Forelimb muscle (tissue), 1 donor: Measurements from ENCODE around the gene ARHGAP29. TPM values are rescaled to one million over a fixed set of nuclear protein-coding genes. Genes with fewer than 3 reads are reported as not detected.
"Not testable (repeated sequence)": the region's sequence is repeated elsewhere in the genome, so short reads cannot be mapped to it uniquely, and the experiment has no call there.

Experiments
- DNase-seq: peaks from one replicate; pipeline ENCODE4 v3.0.0-alpha.2; 2013; ENCODE audit warnings: low read depth
- polyA plus RNA-seq: library from polyadenylated mRNA; unstranded; fragments of 120-200 nt; gene quantifications from one replicate; pipeline ENCODE4 v1.2.1, GENCODE V29; 2013; ENCODE audit not compliant: insufficient read length

Gene ARHGAP29
- polyA plus RNA-seq, 1 donor = 36.2 TPM

- no peak for DNase-seq
Observed at GRCh38 chr1:94180650-94181049, 56.7 kb downstream of the ARHGAP29 start.

DNA sequence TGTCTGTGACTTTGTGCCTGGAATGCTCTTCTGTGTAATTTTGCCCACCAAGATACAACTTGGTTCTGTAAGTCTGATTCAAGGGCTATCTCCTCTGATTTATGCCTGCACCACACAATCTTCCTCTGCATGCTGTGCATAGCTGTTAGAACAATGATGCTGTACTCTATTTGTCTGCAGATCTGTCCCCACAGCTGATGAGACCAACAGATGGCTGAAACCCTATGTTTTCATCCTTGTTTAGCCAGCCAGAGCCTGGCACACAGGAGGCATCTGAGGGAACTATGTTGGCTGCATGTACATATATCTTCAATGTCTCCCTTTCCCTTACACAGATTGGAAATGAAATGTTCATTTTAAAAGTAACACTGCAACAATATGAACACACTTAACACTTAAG, 58.5 kb downstream of the ARHGAP29 start:
- no peak for DNase-seq

- DNase-seq = no peak
Observed at GRCh38 chr1:94169126-94169525, 68.3 kb downstream of the ARHGAP29 start.

DNA sequence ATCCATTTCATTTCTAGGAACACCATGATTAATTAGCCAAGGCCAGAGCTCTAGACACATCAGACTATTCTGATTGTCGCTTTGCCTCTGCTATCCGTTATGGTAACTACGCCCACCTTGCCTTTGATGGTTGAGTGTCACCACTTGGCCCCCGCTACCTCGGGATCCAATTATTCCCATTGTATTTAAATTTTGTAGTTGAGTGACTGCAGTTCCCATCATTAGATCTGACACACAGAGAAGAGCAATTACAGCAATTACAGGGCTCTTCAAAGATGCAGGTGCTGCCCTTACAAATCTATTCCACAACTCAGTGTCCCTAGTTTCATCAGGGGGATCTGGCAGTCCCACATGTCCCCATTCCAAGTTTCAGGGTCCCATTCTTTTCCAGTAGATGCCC, 71.5 kb downstream of the ARHGAP29 start:
- no peak for DNase-seq

- DNase-seq = not testable (repeated sequence)
Observed at GRCh38 chr1:94164885-94165284, 72.5 kb downstream of the ARHGAP29 start.

DNA sequence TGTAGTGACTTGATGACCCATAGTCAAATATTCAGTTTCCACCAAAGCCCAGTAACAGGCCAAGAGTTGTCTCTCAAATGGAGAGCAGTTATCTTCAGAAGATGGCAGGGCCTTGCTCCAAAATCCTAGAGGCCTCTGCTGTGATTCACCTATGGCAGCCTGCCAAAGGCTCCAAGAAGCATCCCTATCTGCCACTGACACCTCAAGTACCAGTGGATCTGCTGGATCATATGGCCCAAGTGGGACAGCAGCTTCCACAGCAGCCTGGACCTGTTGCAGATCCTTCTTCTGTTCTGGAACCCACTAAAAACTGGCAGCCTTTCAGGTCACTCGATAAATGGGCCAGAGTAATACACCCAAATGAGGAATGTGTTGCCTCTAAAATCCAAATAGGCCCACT, 73.3 kb downstream of the ARHGAP29 start:
- DNase-seq = not testable (repeated sequence)

DNA sequence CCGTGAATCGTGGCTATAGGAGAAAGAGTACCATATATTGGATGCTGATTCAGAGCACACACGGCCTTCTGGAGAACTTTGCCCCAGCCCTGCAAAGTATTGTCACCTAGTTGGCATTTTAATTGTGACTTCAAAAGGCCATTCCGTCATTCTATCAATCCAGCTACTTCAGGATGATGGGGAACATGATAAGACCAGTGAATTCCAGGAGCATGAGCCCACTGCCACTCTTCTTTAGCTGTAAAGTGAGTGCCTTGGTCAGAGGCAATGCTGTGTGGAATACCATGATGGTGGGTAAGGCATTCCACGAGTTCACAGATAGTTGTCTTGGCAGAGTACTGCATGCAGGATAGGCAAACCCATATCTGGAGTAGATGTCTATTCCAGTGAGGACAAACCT, 74.1 kb downstream of the ARHGAP29 start:
- not testable (repeated sequence) for DNase-seq

DNA sequence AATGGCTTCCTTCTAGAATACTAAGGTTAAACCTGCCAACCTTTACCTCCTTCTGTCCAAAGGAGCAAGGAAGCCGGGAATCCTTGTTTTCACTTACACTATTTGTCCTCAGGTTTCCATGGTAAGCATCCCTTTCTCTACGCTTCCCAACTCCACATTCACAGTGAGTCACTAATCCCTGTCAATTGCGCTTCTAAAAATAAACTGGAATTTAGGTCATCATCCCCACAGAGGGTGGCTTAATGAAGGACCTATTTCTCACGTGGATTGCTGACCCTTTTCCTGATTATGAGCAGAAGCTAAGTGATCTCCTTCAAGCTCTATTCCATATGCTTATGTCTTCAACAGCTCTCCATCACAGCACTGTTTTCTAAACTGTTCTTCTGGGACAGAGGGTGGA, 76.6 kb downstream of the ARHGAP29 start:
- peak; percentile 6 for DNase-seq

- DNase-seq = no peak
Observed at GRCh38 chr1:94156096-94156625, 81.2 kb downstream of the ARHGAP29 start.

DNA sequence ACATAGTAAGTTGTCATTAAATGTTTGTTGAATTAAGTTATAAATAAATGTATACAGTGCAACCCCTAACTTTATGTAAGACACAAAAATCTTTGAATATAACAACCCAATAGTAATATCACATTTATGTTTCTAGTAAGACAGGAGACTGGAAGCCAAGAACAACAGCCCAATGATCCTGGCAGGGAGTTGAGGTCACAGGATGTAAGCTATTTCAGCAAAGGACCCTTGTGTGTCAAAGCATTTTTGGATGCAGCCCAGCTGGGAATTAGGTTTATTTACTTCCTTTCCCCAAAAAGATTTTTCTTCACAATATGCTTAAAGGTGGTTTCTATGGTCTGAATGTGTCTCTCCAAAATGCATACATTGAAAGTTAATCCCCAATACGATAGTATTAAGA, 82.4 kb downstream of the ARHGAP29 start:
- DNase-seq = peak; percentile 9

- no peak for DNase-seq
Observed at GRCh38 chr1:94153133-94153532, 84.3 kb downstream of the ARHGAP29 start.

GRCh38 chr1:94149166-94149565, 88.2 kb downstream of the ARHGAP29 start:
- DNase-seq = not testable (repeated sequence)

DNA sequence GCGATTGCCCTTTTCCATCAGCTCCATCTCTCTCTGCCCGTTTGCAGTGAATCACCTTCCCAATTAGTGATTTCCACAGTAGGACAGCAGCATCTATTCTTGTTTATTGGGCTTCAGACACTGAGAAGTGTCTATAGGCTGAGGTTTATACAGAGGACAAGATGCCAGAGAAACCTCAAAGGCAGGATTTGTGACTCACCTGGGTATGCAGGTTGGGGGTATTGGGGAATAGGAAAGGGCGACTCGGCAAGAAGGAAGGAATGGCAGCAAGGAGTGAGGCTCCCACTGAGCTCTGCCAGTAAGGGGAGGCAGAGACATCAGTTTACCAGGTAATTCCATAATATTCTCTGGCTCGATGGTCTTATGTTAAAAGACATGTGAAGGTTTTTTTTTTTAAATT, 91.1 kb downstream of the ARHGAP29 start:
- DNase-seq = no peak

GRCh38 chr1:94144836-94145235, 92.5 kb downstream of the ARHGAP29 start:
- DNase-seq = no peak

GRCh38 chr1:94143809-94144176, 93.6 kb downstream of the ARHGAP29 start:
- DNase-seq = no peak

- no peak for DNase-seq
Observed at GRCh38 chr1:94143173-94143808, 94.1 kb downstream of the ARHGAP29 start.

- DNase-seq = no peak
Observed at GRCh38 chr1:94142583-94142982, 94.8 kb downstream of the ARHGAP29 start.

DNA sequence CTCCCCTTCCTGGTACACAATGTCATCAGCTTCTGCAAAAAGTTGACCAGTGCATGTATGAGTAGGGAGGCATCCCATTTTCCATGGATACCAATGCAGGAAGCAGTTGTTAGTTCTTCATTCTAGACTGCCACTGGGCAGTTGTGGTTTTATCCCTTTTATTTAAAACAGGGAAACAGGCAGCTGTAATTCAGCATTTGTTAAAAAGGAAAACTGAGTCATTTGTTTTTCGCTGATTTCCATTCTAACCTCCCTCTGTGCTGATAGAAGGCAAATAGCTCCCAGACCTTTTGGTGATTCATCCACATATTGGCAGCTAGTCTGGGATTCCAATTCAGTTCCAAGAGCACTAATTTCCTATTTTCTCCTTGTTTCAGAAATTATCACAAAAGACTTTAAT, 95.4 kb downstream of the ARHGAP29 start:
- DNase-seq = no peak

DNA sequence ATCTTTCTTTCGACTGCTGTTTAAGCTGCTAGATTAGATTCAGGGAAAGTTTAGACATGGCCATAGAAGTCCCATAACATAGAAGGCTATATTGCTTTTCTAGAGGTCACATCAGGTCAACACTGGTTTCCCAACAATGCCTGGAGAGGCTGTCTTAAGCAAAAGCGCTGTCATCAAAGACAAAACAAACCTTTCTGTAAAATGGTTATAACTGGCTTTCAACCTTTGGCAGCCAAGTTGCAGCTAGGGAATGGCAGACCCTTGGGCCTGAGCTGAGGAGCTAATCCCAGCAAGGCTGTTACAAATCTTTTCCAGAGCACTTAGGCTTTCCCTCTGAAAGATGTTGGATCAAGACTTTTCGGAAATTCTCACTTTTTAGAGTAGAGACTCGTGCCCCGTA, 105.3 kb downstream of the ARHGAP29 start:
- no peak for DNase-seq

- DNase-seq = no peak
Observed at GRCh38 chr1:94130851-94131595, 106.4 kb downstream of the ARHGAP29 start.

- DNase-seq = no peak
Observed at GRCh38 chr1:94126651-94127050, 110.7 kb downstream of the ARHGAP29 start.

DNA sequence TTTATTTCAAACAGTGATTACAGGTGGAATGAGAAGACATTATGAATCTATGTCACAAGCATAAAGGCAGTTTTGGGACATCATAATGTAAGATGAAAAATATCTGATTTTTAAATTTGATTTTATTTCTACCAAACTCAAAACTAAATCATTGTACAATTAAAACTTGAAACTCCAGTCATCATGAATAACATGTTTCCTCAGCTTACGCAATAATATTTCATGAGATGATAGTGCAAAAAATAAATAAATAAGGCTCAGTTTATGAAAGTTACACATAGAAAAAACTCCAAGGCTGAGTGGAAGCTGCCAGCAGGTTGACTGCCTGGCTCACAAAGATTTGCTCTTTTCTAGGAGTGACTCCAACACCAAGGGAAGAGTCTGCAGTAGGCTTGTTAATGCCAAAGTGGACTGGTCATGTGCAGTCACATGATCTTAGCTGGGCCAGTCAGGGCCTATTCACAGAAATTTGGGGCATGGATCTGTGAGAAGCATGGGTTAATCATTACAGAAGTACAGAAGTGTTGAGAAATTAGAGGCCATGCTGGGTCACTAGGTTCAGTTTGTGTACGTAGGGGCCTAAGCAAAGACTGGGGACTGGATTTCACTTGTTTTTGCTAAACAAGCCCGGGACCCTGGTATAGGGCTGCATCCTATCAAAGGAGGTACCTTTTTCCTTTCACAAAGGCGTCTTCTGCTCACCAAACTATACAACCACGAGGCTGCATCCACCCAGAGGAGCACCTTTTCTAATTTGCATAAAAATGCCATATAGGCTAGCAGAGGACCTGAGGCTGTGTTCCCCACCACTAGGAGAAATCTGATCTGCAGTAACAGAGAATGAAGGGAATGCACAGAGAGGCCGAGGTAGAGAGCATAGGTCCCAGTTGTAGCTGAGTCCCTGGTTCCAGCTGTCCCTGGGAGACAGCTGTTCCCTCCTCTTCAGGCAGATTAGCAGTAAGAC, 111.6 kb downstream of the ARHGAP29 start:
- no peak for DNase-seq
